Duodenal mucosa (tissue), 2 donors: Measurements from ENCODE around the gene EXOC4.

Experiments used
- H3K27ac ChIP-seq: one replicate; pipeline ENCODE4 v1.7.0; 2013; ENCODE audit warnings: low read depth, low read length
- H3K27me3 ChIP-seq, 2 donors: one replicate each; pipeline ENCODE4 v1.7.0; 2013; ENCODE audit warnings: low read length in 2 of 2, control low read depth in 1 of 2; ENCODE audit not compliant: insufficient read depth in 2 of 2, control insufficient read depth in 1 of 2
- H3K36me3 ChIP-seq, 2 donors: one replicate each; pipeline ENCODE4 v1.7.0; 2013; ENCODE audit warnings: low read length in 2 of 2, control low read depth in 1 of 2; ENCODE audit not compliant: insufficient read depth in 2 of 2, control insufficient read depth in 1 of 2
- H3K4me1 ChIP-seq, 2 donors: one replicate each; pipeline ENCODE4 v1.7.0; 2013; ENCODE audit warnings: low read length in 2 of 2, control low read depth in 1 of 2; ENCODE audit not compliant: insufficient read depth in 2 of 2, control insufficient read depth in 1 of 2
- H3K4me3 ChIP-seq, 2 donors: one replicate each; pipeline ENCODE4 v1.7.0; 2013; ENCODE audit warnings: low read length in 2 of 2, low read depth in 1 of 2
- H3K9ac ChIP-seq, 2 donors: one replicate each; pipeline ENCODE4 v1.7.0; 2013; ENCODE audit warnings: low read length in 2 of 2, low read depth in 1 of 2
- H3K9me3 ChIP-seq, 2 donors: one replicate each; pipeline ENCODE4 v1.7.0; 2013; ENCODE audit warnings: low read length in 2 of 2, control low read depth in 1 of 2; ENCODE audit not compliant: control insufficient read depth in 1 of 2

EXOC4 gene

GRCh38 chr7:133561396-133561795 lies 308.5 kb downstream of the EXOC4 start:
- Histone ChIP-seq H3K9ac (no peak overlapping the region), H3K27ac (no peak overlapping the region), H3K36me3 (no peaks in the 10 kb centered on the region), H3K27me3 (no peaks in the 10 kb centered on the region), H3K9me3 (no peaks in the 10 kb centered on the region), H3K4me1 (no peaks in the 10 kb centered on the region), H3K4me3 (no peak overlapping the region)

- Histone ChIP-seq H3K4me3 (no peak overlapping the region), H3K9ac (no peak overlapping the region), H3K9me3 (no peaks in the 10 kb centered on the region), H3K4me1 (no peaks in the 10 kb centered on the region), H3K27ac (no peak overlapping the region), H3K36me3 (no peaks in the 10 kb centered on the region), H3K27me3 (no peaks in the 10 kb centered on the region)
Observed at GRCh38 chr7:133562621-133563020, 309.7 kb downstream of the EXOC4 start.

GRCh38 chr7:133563251-133563650 lies 310.4 kb downstream of the EXOC4 start:
- Histone ChIP-seq H3K36me3 (no peaks in the 10 kb centered on the region), H3K4me1 (no peaks in the 10 kb centered on the region), H3K9ac (no peak overlapping the region), H3K27me3 (no peaks in the 10 kb centered on the region), H3K27ac (no peak overlapping the region), H3K9me3 (no peaks in the 10 kb centered on the region), H3K4me3 (no peak overlapping the region)

GRCh38 chr7:133564484-133564883 lies 311.6 kb downstream of the EXOC4 start:
- no peak overlapping the region for H3K27ac ChIP-seq
- no peak overlapping the region for H3K9ac ChIP-seq
- H3K4me1 ChIP-seq = no peaks in the 10 kb centered on the region
- no peaks in the 10 kb centered on the region for H3K36me3 ChIP-seq
- H3K27me3 ChIP-seq = no peaks in the 10 kb centered on the region
- H3K4me3 ChIP-seq = no peak overlapping the region
- no peaks in the 10 kb centered on the region for H3K9me3 ChIP-seq

GRCh38 chr7:133568544-133568943 lies 315.7 kb downstream of the EXOC4 start:
- Histone ChIP-seq H3K9ac (no peak overlapping the region), H3K4me1 (no peaks in the 10 kb centered on the region)

GRCh38 chr7:133570321-133570720 lies 317.4 kb downstream of the EXOC4 start:
- no peaks in the 10 kb centered on the region for H3K36me3 ChIP-seq
- no peaks in the 10 kb centered on the region for H3K4me1 ChIP-seq
- H3K9ac ChIP-seq = no peak overlapping the region
- no peak overlapping the region for H3K27ac ChIP-seq
- H3K27me3 ChIP-seq = no peaks in the 10 kb centered on the region
- H3K9me3 ChIP-seq = no peaks in the 10 kb centered on the region
- H3K4me3 ChIP-seq = no peak overlapping the region

More at GRCh38 chr7:133568544-133568943, 315.7 kb downstream of the EXOC4 start:
- Histone ChIP-seq H3K9me3 (no peaks in the 10 kb centered on the region), H3K4me3 (no peak overlapping the region), H3K27me3 (no peaks in the 10 kb centered on the region), H3K27ac (no peak overlapping the region), H3K36me3 (no peaks in the 10 kb centered on the region)

GRCh38 chr7:133571076-133571475 lies 318.2 kb downstream of the EXOC4 start:
- H3K4me3 ChIP-seq = no peak overlapping the region
- H3K4me1 ChIP-seq = no peaks in the 10 kb centered on the region
- no peak overlapping the region for H3K9ac ChIP-seq
- H3K36me3 ChIP-seq = no peaks in the 10 kb centered on the region
- no peaks in the 10 kb centered on the region for H3K27me3 ChIP-seq
- H3K9me3 ChIP-seq = no peaks in the 10 kb centered on the region
- H3K27ac ChIP-seq = no peak overlapping the region

GRCh38 chr7:133572087-133572486 lies 319.2 kb downstream of the EXOC4 start:
- no peaks in the 10 kb centered on the region for H3K36me3 ChIP-seq
- H3K4me3 ChIP-seq = no peak overlapping the region
- H3K4me1 ChIP-seq = no peaks in the 10 kb centered on the region
- H3K27me3 ChIP-seq = no peaks in the 10 kb centered on the region
- no peak overlapping the region for H3K9ac ChIP-seq
- H3K9me3 ChIP-seq = no peaks in the 10 kb centered on the region
- H3K27ac ChIP-seq = no peak overlapping the region

- H3K9me3 ChIP-seq = no peaks in the 10 kb centered on the region
- no peaks in the 10 kb centered on the region for H3K4me1 ChIP-seq
- no peak overlapping the region for H3K4me3 ChIP-seq
- no peak overlapping the region for H3K9ac ChIP-seq
- no peaks in the 10 kb centered on the region for H3K27me3 ChIP-seq
- H3K36me3 ChIP-seq = no peaks in the 10 kb centered on the region
- no peak overlapping the region for H3K27ac ChIP-seq
Observed at GRCh38 chr7:133572843-133573242, 320.0 kb downstream of the EXOC4 start.

- no peak overlapping the region for H3K9ac ChIP-seq
- no peak overlapping the region for H3K4me3 ChIP-seq
- H3K27ac ChIP-seq = no peak overlapping the region
- H3K36me3 ChIP-seq = no peaks in the 10 kb centered on the region
- no peaks in the 10 kb centered on the region for H3K9me3 ChIP-seq
- no peaks in the 10 kb centered on the region for H3K27me3 ChIP-seq
- H3K4me1 ChIP-seq = no peaks in the 10 kb centered on the region
Observed at GRCh38 chr7:133573554-133574265, 320.8 kb downstream of the EXOC4 start.
